VCaP (cell line): ENCODE results near the gene EHBP1.

Experiments used
- H3K27ac ChIP-seq: fragments of 450-650 bp; 2 replicates; pipeline ENCODE4 v1.5.1; 2017
- CTCF ChIP-seq: fragments of 450-650 bp; conservative IDR thresholded peaks from 2 replicates; pipeline ENCODE4 v1.5.1; 2017; ENCODE audit warnings: mild to moderate bottlenecking, moderate library complexity

EHBP1 gene

GRCh38 chr2:62808554-62808953 is 103.0 kb downstream of the EHBP1 start:
- H3K27ac ChIP-seq = no peak overlapping the region
- TF ChIP-seq CTCF = no peak

- no peak overlapping the region for H3K27ac ChIP-seq
- no peak for TF ChIP-seq CTCF
Measured at GRCh38 chr2:62811086-62811485, 105.6 kb downstream of the EHBP1 start.

GRCh38 chr2:62811972-62812371 is 106.5 kb downstream of the EHBP1 start:
- no peak overlapping the region for H3K27ac ChIP-seq
- no peak for TF ChIP-seq CTCF

- TF ChIP-seq CTCF = no peak
- no peak overlapping the region for H3K27ac ChIP-seq
Measured at GRCh38 chr2:62812921-62813825, 107.7 kb downstream of the EHBP1 start.

- no peak for TF ChIP-seq CTCF
Measured at GRCh38 chr2:62814123-62814522, 108.6 kb downstream of the EHBP1 start.

GRCh38 chr2:62817348-62817747 is 111.8 kb downstream of the EHBP1 start:
- no peak for TF ChIP-seq CTCF
- H3K27ac ChIP-seq = no peak overlapping the region

More at GRCh38 chr2:62814123-62814522, 108.6 kb downstream of the EHBP1 start:
- H3K27ac ChIP-seq = no peak overlapping the region

- no peak overlapping the region for H3K27ac ChIP-seq
- TF ChIP-seq CTCF = no peak
Measured at GRCh38 chr2:62817995-62818713, 112.6 kb downstream of the EHBP1 start.
